Measurements from ENCODE around the gene THRB. TPM values are rescaled to one million over a fixed set of nuclear protein-coding genes. Genes with fewer than 3 reads are reported as not detected.

Gene THRB
- total and polyA plus RNA-seq, 2 experiments from 2014 or later = 26.8 to 60.0 TPM

DNA sequence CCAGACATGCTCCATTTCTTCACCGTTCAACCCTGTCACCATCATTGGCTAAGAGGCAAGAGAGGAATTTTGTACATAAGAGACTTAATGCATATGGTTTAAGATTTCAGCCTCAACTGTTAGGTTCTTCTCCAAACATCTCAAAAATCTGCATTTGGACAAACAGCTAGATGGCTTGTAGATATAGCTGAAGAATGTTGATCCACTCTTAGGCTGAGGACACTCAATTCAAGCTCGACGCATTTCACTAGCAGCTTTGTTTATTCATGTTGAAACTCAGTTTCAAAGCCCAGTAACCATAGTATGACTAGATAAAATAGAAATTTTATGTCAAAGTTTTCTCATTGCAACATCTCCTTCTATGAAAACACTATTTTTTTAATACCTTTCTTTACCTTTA is 208.2 kb downstream of the THRB start:
- WGBS (ENCODE audit: low lambda C conversion rate, missing lambda C conversion rate) = 91% methylated on average over 3 of the region's 3 CpGs
- TF ChIP-seq CTCF (IDR thresholded peaks at IDR 0.05; ENCODE audit: poor library complexity) (no peak), EZH2phosphoT487 (IDR thresholded peaks at IDR 0.05; ENCODE audit: low read depth, severe bottlenecking, unreplicated experiment) (no peak), EZH2 (IDR thresholded peaks at IDR 0.05; ENCODE audit: borderline replicate concordance) (no peak)
- Histone ChIP-seq H3K9me2 (replicated peaks; ENCODE audit: insufficient read depth) (no peaks in the 10 kb centered on the region), H3K9me3 (ENCODE audit: low read depth) (no peaks in the 10 kb centered on the region), H3K27ac (no peak overlapping the region), H3K36me3 (replicated peaks; ENCODE audit: insufficient read depth, low read depth) (no peaks in the 10 kb centered on the region), H4K20me1 (ENCODE audit: insufficient read depth, poor library complexity, severe bottlenecking) (no peaks in the 10 kb centered on the region), H3K4me2 (no peak overlapping the region), H2AFZ (no peak overlapping the region), H3K79me2 (peaks cover 7% of the 10 kb centered on the region), H3K4me1 (ENCODE audit: insufficient read depth) (peaks cover 6% of the 10 kb centered on the region), H3K27me3 (no peaks in the 10 kb centered on the region), H3K4me3 (no peak overlapping the region)
- no peak for DNase-seq (ENCODE audit: low spot score)

GRCh38 chr3:24278543-24278942 is 216.1 kb downstream of the THRB start:
- H3K79me2 ChIP-seq = peaks cover 35% of the 10 kb centered on the region
- H3K9me3 ChIP-seq (ENCODE audit: low read depth) = no peaks in the 10 kb centered on the region
- H3K36me3 ChIP-seq (replicated peaks; ENCODE audit: insufficient read depth, low read depth) = no peaks in the 10 kb centered on the region
- WGBS (ENCODE audit: low lambda C conversion rate, missing lambda C conversion rate) = 83% methylated on average over 1 of the region's 1 CpG
- no peak for DNase-seq (ENCODE audit: low spot score)
- no peaks in the 10 kb centered on the region for H3K4me1 ChIP-seq (ENCODE audit: insufficient read depth)
- TF ChIP-seq CTCF (IDR thresholded peaks at IDR 0.05; ENCODE audit: poor library complexity) = no peak
- TF ChIP-seq EZH2phosphoT487 (IDR thresholded peaks at IDR 0.05; ENCODE audit: low read depth, severe bottlenecking, unreplicated experiment) = no peak
- no peak for TF ChIP-seq EZH2 (IDR thresholded peaks at IDR 0.05; ENCODE audit: borderline replicate concordance)
- H3K27me3 ChIP-seq = no peaks in the 10 kb centered on the region
- H4K20me1 ChIP-seq (ENCODE audit: insufficient read depth, poor library complexity, severe bottlenecking) = no peaks in the 10 kb centered on the region
- H2AFZ ChIP-seq = no peak overlapping the region
- H3K27ac ChIP-seq = no peak overlapping the region
- no peak overlapping the region for H3K4me3 ChIP-seq
- no peak overlapping the region for H3K4me2 ChIP-seq
- H3K9me2 ChIP-seq (replicated peaks; ENCODE audit: insufficient read depth) = no peaks in the 10 kb centered on the region

DNA sequence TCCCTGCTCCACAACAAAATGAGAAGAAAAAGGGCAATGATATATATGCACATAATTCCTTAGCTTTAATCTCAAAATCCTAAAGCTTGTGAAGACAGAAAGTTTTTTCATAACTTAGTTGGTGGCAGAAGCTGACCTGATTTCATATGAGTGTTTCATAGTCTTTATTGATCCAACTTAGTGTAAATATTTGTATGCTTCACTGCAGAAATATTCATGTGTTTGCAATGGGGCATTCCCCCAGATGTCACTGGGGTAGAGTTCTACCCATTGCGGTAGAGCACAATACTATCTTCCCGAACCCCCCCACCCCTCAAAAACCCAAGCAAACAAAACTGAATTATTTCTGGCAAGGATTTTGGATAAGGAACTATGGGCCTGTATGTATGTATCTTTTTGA is 221.2 kb downstream of the THRB start:
- Histone ChIP-seq H4K20me1 (ENCODE audit: insufficient read depth, poor library complexity, severe bottlenecking) (no peaks in the 10 kb centered on the region), H3K4me2 (no peak overlapping the region), H3K27me3 (no peaks in the 10 kb centered on the region), H3K27ac (peak overlapping the region; percentile 22), H3K4me3 (no peak overlapping the region), H3K9me3 (ENCODE audit: low read depth) (no peaks in the 10 kb centered on the region), H2AFZ (no peak overlapping the region), H3K79me2 (peaks cover 34% of the 10 kb centered on the region), H3K9me2 (replicated peaks; ENCODE audit: insufficient read depth) (no peaks in the 10 kb centered on the region), H3K36me3 (replicated peaks; ENCODE audit: insufficient read depth, low read depth) (no peaks in the 10 kb centered on the region), H3K4me1 (ENCODE audit: insufficient read depth) (peaks cover 3% of the 10 kb centered on the region)
- 83% methylated on average over 2 of the region's 2 CpGs for WGBS (ENCODE audit: low lambda C conversion rate, missing lambda C conversion rate)
- TF ChIP-seq EZH2phosphoT487 (IDR thresholded peaks at IDR 0.05; ENCODE audit: low read depth, severe bottlenecking, unreplicated experiment) (no peak), CTCF (IDR thresholded peaks at IDR 0.05; ENCODE audit: poor library complexity) (no peak), EZH2 (IDR thresholded peaks at IDR 0.05; ENCODE audit: borderline replicate concordance) (no peak)
- no peak for DNase-seq (ENCODE audit: low spot score)

DNA sequence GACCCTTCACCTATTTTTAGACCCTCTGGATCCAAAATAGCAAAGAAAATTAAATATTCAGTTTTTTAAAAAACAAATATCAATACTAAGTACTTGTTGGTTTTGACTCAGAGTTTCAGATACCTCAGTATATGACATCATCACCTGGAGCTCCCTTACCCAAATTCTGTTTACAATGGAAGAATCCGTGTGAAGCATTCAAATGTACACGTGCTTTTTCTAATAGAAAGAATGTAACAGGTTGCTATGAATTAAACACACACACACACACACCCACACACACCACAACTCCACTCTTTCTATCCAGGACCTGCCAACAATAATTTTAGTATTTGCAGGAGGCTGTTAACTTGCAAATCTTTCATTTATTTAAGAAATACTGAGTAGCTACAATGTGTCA is 221.8 kb downstream of the THRB start:
- Histone ChIP-seq H3K36me3 (replicated peaks; ENCODE audit: insufficient read depth, low read depth) (no peaks in the 10 kb centered on the region), H3K27me3 (no peaks in the 10 kb centered on the region), H4K20me1 (ENCODE audit: insufficient read depth, poor library complexity, severe bottlenecking) (no peaks in the 10 kb centered on the region), H3K4me1 (ENCODE audit: insufficient read depth) (peaks cover 3% of the 10 kb centered on the region), H3K9me3 (ENCODE audit: low read depth) (no peaks in the 10 kb centered on the region), H3K9me2 (replicated peaks; ENCODE audit: insufficient read depth) (no peaks in the 10 kb centered on the region), H3K79me2 (peaks cover 30% of the 10 kb centered on the region), H3K4me2 (no peak overlapping the region), H2AFZ (no peak overlapping the region), H3K4me3 (no peak overlapping the region), H3K27ac (peak overlapping the region; percentile 22)
- no peak for DNase-seq (ENCODE audit: low spot score)
- 61% methylated on average over 2 of the region's 2 CpGs for WGBS (ENCODE audit: low lambda C conversion rate, missing lambda C conversion rate)
- TF ChIP-seq CTCF (IDR thresholded peaks at IDR 0.05; ENCODE audit: poor library complexity) (no peak), EZH2phosphoT487 (IDR thresholded peaks at IDR 0.05; ENCODE audit: low read depth, severe bottlenecking, unreplicated experiment) (no peak), EZH2 (IDR thresholded peaks at IDR 0.05; ENCODE audit: borderline replicate concordance) (no peak)
